Activated gamma-delta T cell treated with anti-CD3 and anti-CD28 coated beads, Interleukin-2, amount 50 U/mL, for 16 hours (primary cell): Measurements from ENCODE around the gene ADH4.

Source experiments
- DNase-seq: peaks from one replicate; pipeline ENCODE4 v3.0.0-alpha.2; 2020; ENCODE audit warnings: low read depth

Gene ADH4

DNA sequence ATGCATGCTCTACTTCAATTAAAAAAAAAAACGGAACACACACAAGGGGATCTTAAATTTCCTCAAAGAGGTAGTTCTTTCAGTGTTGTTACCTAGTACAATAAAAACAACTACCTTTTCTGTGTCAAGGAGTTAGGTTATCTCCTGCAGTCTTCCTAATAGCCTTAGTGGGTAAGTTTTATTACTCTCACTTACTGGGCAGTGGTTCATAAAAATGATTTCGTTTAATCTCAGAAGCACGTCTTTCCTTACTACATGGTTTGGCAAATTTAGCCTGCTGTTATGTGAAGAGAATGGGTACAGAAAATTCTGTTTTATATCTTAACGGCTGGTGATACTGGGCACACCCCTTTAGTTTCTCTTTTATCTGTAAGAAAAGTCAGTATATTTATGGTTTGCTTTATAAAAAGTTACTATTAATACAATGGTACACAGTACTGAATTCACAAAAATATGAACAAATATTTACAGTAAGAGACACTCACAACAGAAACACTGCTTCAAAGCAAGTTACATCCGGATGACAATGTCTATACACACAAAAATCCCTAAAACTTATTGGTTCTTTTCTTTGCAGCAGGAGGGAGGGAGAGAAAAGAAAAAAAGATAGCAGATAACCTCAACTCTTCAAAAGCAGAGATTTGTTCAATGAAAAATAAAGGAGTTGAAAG is 64.3 kb downstream of the ADH4 start:
- DNase-seq = no peak

- no peak for DNase-seq
These were observed 65.0 kb downstream of the ADH4 start for GRCh38 chr4:99078931-99079624.

GRCh38 chr4:99078336-99078735 is 65.8 kb downstream of the ADH4 start:
- DNase-seq = no peak

DNA sequence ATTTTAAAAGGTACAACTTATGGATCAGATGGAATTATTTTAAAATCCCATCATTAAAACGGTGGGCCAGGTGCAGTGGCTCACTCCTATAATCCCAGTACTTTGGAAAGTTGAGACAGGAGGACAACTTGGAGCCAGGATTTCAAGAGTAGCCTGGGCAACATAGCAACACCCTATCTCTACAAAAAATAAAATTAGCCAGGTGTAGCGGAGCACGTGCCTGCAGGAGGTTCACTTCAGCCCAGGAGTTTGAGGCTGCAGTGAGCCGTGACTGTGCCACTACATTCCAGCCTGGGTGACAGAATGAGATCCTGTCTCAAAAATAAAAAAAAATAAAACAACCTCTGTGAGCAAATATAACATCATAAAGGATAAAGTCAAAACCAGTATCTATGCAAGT is 66.9 kb downstream of the ADH4 start:
- no peak for DNase-seq

GRCh38 chr4:99076292-99076976 is 67.7 kb downstream of the ADH4 start:
- DNase-seq = no peak

DNA sequence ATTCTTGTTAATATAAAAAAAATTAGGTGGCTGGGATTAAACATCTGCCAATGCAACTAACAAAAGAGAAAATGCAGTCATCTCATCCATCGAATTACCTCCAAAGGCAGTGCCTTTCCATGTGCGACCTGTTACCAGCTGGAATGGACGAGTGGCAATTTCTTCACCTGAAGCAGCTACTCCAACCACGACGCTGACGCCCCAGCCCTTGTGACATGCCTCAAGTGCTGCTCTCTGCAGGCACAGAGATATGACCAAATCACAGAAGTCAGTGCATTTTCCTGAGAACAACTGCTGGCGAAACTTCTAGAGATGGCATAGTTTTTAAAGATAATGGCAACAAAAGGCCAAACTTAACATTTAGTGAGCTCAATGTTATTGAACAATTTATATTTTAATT is 69.3 kb downstream of the ADH4 start:
- no peak for DNase-seq
